HepG2 (cell line): ENCODE results near the gene DTX4. TPM values are rescaled to one million over a fixed set of nuclear protein-coding genes. Genes with fewer than 3 reads are reported as not detected.
A peak's percentile ranks its signal among the peaks of the same experiment; 100 is the strongest.

Experiments
- ATAC-seq: fragments of 200-7000 bp; cut with Tn5 transposase; 3 replicates; pipeline ENCODE4 v1.9.1; 2020; ENCODE audit warnings: mild to moderate bottlenecking, moderate library complexity
- BruUV-seq: library from RNA; stranded (reverse); fragments of 400-500 nt; replicated peaks from 2 replicates; lab custom pipeline; 2021; lab: Mats Ljungman, UMichigan
- CTCF ChIA-PET: fragments of 300-600 bp; formaldehyde crosslinking; extraction: SDS; loops from one replicate; lab custom pipeline; 2021; ENCODE audit warnings: low total read pairs, inconsistent platforms, low intra/inter-chr PET ratio; lab: Yijun Ruan, JAX
- POLR2A ChIA-PET: fragments of 350-600 bp; sonication (Branson Sonifier 250); formaldehyde crosslinking; loops from one replicate; lab custom pipeline; 2020; ENCODE audit warnings: antibody characterized with exemption, inconsistent platforms; lab: Yijun Ruan, JAX
- DNase-seq: peaks from one replicate; pipeline ENCODE4 v3.0.0-alpha.2; 2015; ENCODE audit warnings: low spot score
- FAIRE-seq: peaks from 3 replicates; lab custom pipeline; 2011; peaks lifted over from hg19 to GRCh38; lab: Jason Lieb, UNC
- H2AFZ ChIP-seq: one replicate; pipeline ENCODE4 v1.6.1; 2011; ENCODE audit warnings: low read length, inconsistent platforms
- H3K27ac ChIP-seq: fragments of 300-600 bp; 3 replicates; pipeline ENCODE4 v1.8.0; 2011; ENCODE audit warnings: mixed run types, mild to moderate bottlenecking, mixed read lengths, low read length, inconsistent platforms; ENCODE audit not compliant: insufficient read depth; ENCODE audit errors: extremely low read length
- H3K27me3 ChIP-seq, 2 experiments: fragments of 200-600 bp in 1 of 2; 2 replicates in 1 of 2; 3 replicates in 1 of 2; pipeline versions ENCODE4 v1.6.0 to v1.8.0; 2011; ENCODE audit warnings: low read length in 2 of 2, mild to moderate bottlenecking in 2 of 2, moderate library complexity in 2 of 2, inconsistent platforms in 1 of 2; ENCODE audit not compliant: insufficient read depth in 2 of 2, control insufficient read depth in 1 of 2
- H3K36me3 ChIP-seq, 2 experiments: fragments of 200-600 bp in 1 of 2; replicated peaks in 1 of 2; 2 replicates in 1 of 2; 3 replicates in 1 of 2; pipeline versions ENCODE4 v1.5.1 to v1.8.0; 2011; ENCODE audit warnings: low read length in 2 of 2, inconsistent platforms in 1 of 2; ENCODE audit not compliant: insufficient read depth in 2 of 2, control insufficient read depth in 1 of 2
- H3K4me1 ChIP-seq: 2 replicates; pipeline ENCODE4 v1.5.1; 2012; ENCODE audit warnings: low read length, inconsistent platforms; ENCODE audit not compliant: insufficient read depth
- H3K4me2 ChIP-seq: 2 replicates; pipeline ENCODE4 v1.6.0; 2011; ENCODE audit warnings: low read depth, low read length, inconsistent platforms
- H3K4me3 ChIP-seq, 3 experiments: fragments of 200-600 bp in 1 of 3; sonication (generic), shearing (Covaris generic) in 1 of 3; replicated peaks in 1 of 3; 2 replicates each; pipeline ENCODE4 v1.5.1; 2011 to 2016; ENCODE audit warnings: low read length in 3 of 3, inconsistent platforms in 2 of 3, low read depth in 2 of 3, mild to moderate bottlenecking in 2 of 3, control low read depth in 1 of 3, mixed read lengths in 1 of 3; ENCODE audit not compliant: insufficient read depth in 1 of 3
- H3K79me2 ChIP-seq: one replicate; pipeline ENCODE4 v1.6.1; 2011; ENCODE audit warnings: low read length, inconsistent platforms; ENCODE audit not compliant: insufficient read depth
- H3K9ac ChIP-seq: 2 replicates; pipeline ENCODE4 v1.6.0; 2011; ENCODE audit warnings: mild to moderate bottlenecking, low read depth, low read length, inconsistent platforms; ENCODE audit not compliant: insufficient read depth
- H3K9me3 ChIP-seq: 2 replicates; pipeline ENCODE4 v1.5.1; 2012; ENCODE audit warnings: mild to moderate bottlenecking, low read length
- H4K20me1 ChIP-seq: 2 replicates; pipeline ENCODE4 v1.6.0; 2011; ENCODE audit warnings: inconsistent platforms, mild to moderate bottlenecking, low read length, moderate library complexity; ENCODE audit not compliant: insufficient read depth
- ELF3 ChIP-seq: IDR thresholded peaks from 2 replicates; pipeline ENCODE4 v1.6.1; 2016; ENCODE audit warnings: missing genetic modification reagents, missing compliant biosample characterization
- GTF2F1 ChIP-seq: fragments of 150-350 bp; IDR thresholded peaks from 2 replicates; pipeline ENCODE4 v1.6.1; 2014; ENCODE audit warnings: low read length
- HNF4A ChIP-seq: sonication (generic); formaldehyde crosslinking; IDR thresholded peaks from 2 replicates; pipeline ENCODE4 v1.4.0; 2020; ENCODE audit warnings: missing genetic modification reagents
- HNF4G ChIP-seq, 2 experiments: sonication (generic) in 1 of 2; formaldehyde crosslinking in 1 of 2; IDR thresholded peaks; 2 replicates each; pipeline versions ENCODE4 v1.4.0 to v1.6.1; 2011 to 2020; ENCODE audit warnings: borderline replicate concordance in 2 of 2, low read depth in 2 of 2, mild to moderate bottlenecking in 2 of 2, low read length in 1 of 2, missing genetic modification reagents in 1 of 2, moderate library complexity in 1 of 2
- SOX13 ChIP-seq, 3 experiments: fragments of 450-650 bp in 1 of 3; sonication (generic) in 1 of 3; formaldehyde crosslinking in 1 of 3; IDR thresholded peaks in 2 of 3; conservative IDR thresholded peaks in 1 of 3; 2 replicates each; pipeline versions ENCODE4 v1.5.0 to v1.6.1; 2016 to 2020; ENCODE audit warnings: antibody characterized with exemption in 1 of 3, mild to moderate bottlenecking in 1 of 3, missing compliant biosample characterization in 1 of 3, missing genetic modification reagents in 1 of 3, moderate library complexity in 1 of 3
- TSC22D2 ChIP-seq: sonication (generic); formaldehyde crosslinking; IDR thresholded peaks from 2 replicates; pipeline ENCODE4 v1.5.1; 2020; ENCODE audit warnings: missing genetic modification reagents, mild to moderate bottlenecking, borderline replicate concordance
- YY1 ChIP-seq: IDR thresholded peaks from 2 replicates; pipeline ENCODE4 v1.6.1; 2011; ENCODE audit warnings: low read length, low read depth, moderate library complexity, mild to moderate bottlenecking; ENCODE audit not compliant: insufficient read depth, insufficient replicate concordance
- WGBS: methylation state at CpG from one replicate; pipeline ENCODE4 v1.1.6; 2017; ENCODE audit warnings: low lambda C conversion rate; 5-methylcytosine and 5-hydroxymethylcytosine counted together
- in situ Hi-C: cut with HindIII; loops from 2 replicates; pipeline ENCODE4 v1.10.0; 2017; ENCODE audit warnings: low pct_unique_long_range_greater_than_20kb; ENCODE audit not compliant: extremely low pct_ligation_motif_present
- intact Hi-C: fragments of 100-400 bp; cut with micrococcal nuclease; formaldehyde crosslinking; loops from one replicate; pipeline ENCODE4 v1.10.0; 2022; ENCODE audit not compliant: unreplicated experiment
- polyA plus RNA-seq, 8 experiments: library from polyadenylated mRNA; depleted of rRNA in 3 of 8; stranded (reverse) in 7 of 8; unstranded in 1 of 8; fragments of >200 nt; fragmentation: Illumina TruSeq in 4 of 8; extraction: Trizol in 4 of 8; gene quantifications; 2 replicates each; pipeline versions ENCODE4 v1.2.1 to v1.2.3, GENCODE V29; 2011 to 2016; ENCODE audit warnings: low read depth in 4 of 8, missing spikeins in 1 of 8, mixed read lengths in 1 of 8; ENCODE audit not compliant: insufficient read depth in 1 of 8
- total RNA-seq, 5 experiments: library from RNA; depleted of rRNA; stranded (reverse); fragments of >200 nt; fragmentation: Illumina TruSeq; extraction: Trizol; gene quantifications; 2 replicates each; pipeline ENCODE4 v1.2.3, GENCODE V29; 2016; ENCODE audit warnings: low read depth in 1 of 5
- TF ChIP-seq, protein P1 (sequence below): sonication (generic); formaldehyde crosslinking; IDR thresholded peaks from 2 replicates; pipeline ENCODE4 v1.4.0; 2020; ENCODE audit warnings: mild to moderate bottlenecking, missing genetic modification reagents, borderline replicate concordance
- TF ChIP-seq, protein P2 (sequence below): sonication (generic); formaldehyde crosslinking; IDR thresholded peaks from 2 replicates; pipeline ENCODE4 v1.4.0; 2020; ENCODE audit warnings: missing genetic modification reagents, borderline replicate concordance
- TF ChIP-seq, protein P3 (sequence below): sonication (generic); formaldehyde crosslinking; IDR thresholded peaks from 2 replicates; pipeline ENCODE4 v1.8.1; 2023; ENCODE audit warnings: mild to moderate bottlenecking, inconsistent platforms, moderate library complexity, missing genetic modification reagents, borderline replicate concordance

The DTX4 gene
- total and polyA plus RNA-seq, 2 of the 13 experiments (the other 11 are each of a cell fraction or from before 2014, with no cell fraction given): 0.67 to 5.6 TPM

DNA sequence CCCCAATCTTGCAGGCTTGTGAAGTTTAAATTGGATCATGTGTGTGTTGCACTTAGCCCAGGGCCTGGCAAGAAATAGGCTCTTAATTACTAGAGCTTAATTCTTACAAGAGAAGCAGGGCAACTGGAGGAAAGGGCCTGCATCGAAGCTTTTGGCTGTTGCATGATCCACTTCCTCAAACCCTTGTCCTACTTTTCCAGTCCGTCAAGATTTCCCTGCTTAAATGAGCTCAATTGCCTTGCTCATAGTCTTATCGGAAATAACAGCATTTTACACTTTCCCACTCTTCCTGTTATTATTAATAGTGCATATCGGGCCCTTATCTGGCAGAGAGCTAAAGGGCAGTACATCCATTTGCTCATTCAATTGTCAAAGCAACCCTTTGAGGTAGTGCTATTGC, 18.1 kb downstream of the DTX4 start (continued):
- no peak for TF ChIP-seq TSC22D2 (CRISPR knock-in tag)
- TF ChIP-seq, protein P1, sequence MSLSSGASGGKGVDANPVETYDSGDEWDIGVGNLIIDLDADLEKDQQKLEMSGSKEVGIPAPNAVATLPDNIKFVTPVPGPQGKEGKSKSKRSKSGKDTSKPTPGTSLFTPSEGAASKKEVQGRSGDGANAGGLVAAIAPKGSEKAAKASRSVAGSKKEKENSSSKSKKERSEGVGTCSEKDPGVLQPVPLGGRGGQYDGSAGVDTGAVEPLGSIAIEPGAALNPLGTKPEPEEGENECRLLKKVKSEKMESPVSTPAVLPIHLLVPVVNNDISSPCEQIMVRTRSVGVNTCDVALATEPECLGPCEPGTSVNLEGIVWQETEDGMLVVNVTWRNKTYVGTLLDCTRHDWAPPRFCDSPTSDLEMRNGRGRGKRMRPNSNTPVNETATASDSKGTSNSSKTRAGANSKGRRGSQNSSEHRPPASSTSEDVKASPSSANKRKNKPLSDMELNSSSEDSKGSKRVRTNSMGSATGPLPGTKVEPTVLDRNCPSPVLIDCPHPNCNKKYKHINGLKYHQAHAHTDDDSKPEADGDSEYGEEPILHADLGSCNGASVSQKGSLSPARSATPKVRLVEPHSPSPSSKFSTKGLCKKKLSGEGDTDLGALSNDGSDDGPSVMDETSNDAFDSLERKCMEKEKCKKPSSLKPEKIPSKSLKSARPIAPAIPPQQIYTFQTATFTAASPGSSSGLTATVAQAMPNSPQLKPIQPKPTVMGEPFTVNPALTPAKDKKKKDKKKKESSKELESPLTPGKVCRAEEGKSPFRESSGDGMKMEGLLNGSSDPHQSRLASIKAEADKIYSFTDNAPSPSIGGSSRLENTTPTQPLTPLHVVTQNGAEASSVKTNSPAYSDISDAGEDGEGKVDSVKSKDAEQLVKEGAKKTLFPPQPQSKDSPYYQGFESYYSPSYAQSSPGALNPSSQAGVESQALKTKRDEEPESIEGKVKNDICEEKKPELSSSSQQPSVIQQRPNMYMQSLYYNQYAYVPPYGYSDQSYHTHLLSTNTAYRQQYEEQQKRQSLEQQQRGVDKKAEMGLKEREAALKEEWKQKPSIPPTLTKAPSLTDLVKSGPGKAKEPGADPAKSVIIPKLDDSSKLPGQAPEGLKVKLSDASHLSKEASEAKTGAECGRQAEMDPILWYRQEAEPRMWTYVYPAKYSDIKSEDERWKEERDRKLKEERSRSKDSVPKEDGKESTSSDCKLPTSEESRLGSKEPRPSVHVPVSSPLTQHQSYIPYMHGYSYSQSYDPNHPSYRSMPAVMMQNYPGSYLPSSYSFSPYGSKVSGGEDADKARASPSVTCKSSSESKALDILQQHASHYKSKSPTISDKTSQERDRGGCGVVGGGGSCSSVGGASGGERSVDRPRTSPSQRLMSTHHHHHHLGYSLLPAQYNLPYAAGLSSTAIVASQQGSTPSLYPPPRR (CRISPR knock-in tag): no peak

DNA sequence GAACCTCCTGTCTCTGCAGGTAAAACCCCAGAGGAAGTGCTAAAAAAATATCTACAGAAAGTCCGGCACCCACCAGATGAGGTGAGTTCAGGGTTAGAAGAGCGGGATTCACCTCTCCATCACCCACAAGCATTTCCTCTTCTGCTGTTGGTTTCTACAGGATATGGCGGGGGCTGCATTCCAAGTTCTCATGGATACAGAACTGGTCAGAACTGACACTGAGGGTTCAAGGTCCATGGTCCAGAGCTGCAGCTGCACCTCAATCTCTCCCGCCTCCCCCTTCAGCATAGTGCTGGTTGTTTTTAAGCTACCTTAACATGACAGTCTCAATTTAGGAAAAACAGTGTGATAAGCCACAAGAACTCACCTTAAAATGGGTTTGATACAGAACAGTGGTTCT, 19.2 kb downstream of the DTX4 start:
- no peak overlapping the region for H2AFZ ChIP-seq
- intact Hi-C loops: no loop called here
- H3K9ac ChIP-seq: no peak overlapping the region
- peaks cover 3 to 7% of the 10 kb centered on the region in 2 experiments; a peak in 2 of 5 replicates for H3K36me3 ChIP-seq
- peak overlapping the region; percentile 8; the same call in 1 of the 2 replicates for H3K4me2 ChIP-seq
- ChIA-PET POLR2A (interaction anchor here (1.4 kb wide), 1 partner anchor 17 kb away, joined by 9 read pairs; no protein-coding TSS in a partner anchor), CTCF (no interaction called here)
- no peak overlapping the region for H3K4me3 ChIP-seq
- FAIRE-seq (peak; percentile 59), ATAC-seq (peak; percentile 90), DNase-seq (peak; percentile 60)
- WGBS: 54% methylated on average over 3 of the region's 4 CpGs
- no peaks in the 10 kb centered on the region for H3K9me3 ChIP-seq
- H3K79me2 ChIP-seq: no peaks in the 10 kb centered on the region
- BruUV-seq: no TSS peak
- in situ Hi-C loops: loop anchor here (25.0 kb wide), 1 partner anchor 496 kb away; no protein-coding TSS in a partner anchor
- peak overlapping the region; percentile 39 for H3K27ac ChIP-seq
- peaks cover 27% of the 10 kb centered on the region for H3K4me1 ChIP-seq
- H4K20me1 ChIP-seq: no peaks in the 10 kb centered on the region
- no peaks in the 10 kb centered on the region for H3K27me3 ChIP-seq
- peak; percentile 87 for TF ChIP-seq HNF4A
- TF ChIP-seq GTF2F1: no peak
- TF ChIP-seq, protein P2, sequence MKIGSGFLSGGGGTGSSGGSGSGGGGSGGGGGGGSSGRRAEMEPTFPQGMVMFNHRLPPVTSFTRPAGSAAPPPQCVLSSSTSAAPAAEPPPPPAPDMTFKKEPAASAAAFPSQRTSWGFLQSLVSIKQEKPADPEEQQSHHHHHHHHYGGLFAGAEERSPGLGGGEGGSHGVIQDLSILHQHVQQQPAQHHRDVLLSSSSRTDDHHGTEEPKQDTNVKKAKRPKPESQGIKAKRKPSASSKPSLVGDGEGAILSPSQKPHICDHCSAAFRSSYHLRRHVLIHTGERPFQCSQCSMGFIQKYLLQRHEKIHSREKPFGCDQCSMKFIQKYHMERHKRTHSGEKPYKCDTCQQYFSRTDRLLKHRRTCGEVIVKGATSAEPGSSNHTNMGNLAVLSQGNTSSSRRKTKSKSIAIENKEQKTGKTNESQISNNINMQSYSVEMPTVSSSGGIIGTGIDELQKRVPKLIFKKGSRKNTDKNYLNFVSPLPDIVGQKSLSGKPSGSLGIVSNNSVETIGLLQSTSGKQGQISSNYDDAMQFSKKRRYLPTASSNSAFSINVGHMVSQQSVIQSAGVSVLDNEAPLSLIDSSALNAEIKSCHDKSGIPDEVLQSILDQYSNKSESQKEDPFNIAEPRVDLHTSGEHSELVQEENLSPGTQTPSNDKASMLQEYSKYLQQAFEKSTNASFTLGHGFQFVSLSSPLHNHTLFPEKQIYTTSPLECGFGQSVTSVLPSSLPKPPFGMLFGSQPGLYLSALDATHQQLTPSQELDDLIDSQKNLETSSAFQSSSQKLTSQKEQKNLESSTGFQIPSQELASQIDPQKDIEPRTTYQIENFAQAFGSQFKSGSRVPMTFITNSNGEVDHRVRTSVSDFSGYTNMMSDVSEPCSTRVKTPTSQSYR (CRISPR knock-in tag): peak; percentile 47; the same call in 1 of the 2 replicates
- peak; percentile 64; the same call in 1 of the 2 replicates for TF ChIP-seq HNF4G (IDR thresholded peaks at IDR 0.05; ENCODE audit: borderline replicate concordance, low read depth, low read length)
- TF ChIP-seq HNF4G (CRISPR knock-in tag; IDR thresholded peaks at IDR 0.05; ENCODE audit: borderline replicate concordance, low read depth): peak; percentile 60; the same call in 1 of the 2 replicates
- no peak for TF ChIP-seq YY1
- TF ChIP-seq SOX13 (IDR thresholded peaks at IDR 0.05): no peak
- peak in 1 of 2 experiments; percentile 17; a peak in 1 of 4 replicates for TF ChIP-seq SOX13 (CRISPR knock-in tag; conservative IDR thresholded peaks at IDR 0.05 in 1 of 2, IDR thresholded peaks at IDR 0.05 in 1 of 2)
- peak; percentile 37; the same call in 1 of the 2 replicates for TF ChIP-seq ELF3 (CRISPR knock-in tag)
- TF ChIP-seq, protein P3, sequence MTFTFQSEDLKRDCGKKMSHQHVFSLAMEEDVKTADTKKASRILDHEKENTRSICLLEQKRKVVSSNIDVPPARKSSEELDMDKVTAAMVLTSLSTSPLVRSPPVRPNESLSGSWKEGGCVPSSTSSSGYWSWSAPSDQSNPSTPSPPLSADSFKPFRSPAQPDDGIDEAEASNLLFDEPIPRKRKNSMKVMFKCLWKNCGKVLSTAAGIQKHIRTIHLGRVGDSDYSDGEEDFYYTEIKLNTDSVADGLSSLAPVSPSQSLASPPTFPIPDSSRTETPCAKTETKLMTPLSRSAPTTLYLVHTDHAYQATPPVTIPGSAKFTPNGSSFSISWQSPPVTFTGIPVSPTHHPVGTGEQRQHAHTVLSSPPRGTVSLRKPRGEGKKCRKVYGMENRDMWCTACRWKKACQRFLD: no peak
